ENCODE measurements around the gene ANTXRL.

ANTXRL gene

DNA sequence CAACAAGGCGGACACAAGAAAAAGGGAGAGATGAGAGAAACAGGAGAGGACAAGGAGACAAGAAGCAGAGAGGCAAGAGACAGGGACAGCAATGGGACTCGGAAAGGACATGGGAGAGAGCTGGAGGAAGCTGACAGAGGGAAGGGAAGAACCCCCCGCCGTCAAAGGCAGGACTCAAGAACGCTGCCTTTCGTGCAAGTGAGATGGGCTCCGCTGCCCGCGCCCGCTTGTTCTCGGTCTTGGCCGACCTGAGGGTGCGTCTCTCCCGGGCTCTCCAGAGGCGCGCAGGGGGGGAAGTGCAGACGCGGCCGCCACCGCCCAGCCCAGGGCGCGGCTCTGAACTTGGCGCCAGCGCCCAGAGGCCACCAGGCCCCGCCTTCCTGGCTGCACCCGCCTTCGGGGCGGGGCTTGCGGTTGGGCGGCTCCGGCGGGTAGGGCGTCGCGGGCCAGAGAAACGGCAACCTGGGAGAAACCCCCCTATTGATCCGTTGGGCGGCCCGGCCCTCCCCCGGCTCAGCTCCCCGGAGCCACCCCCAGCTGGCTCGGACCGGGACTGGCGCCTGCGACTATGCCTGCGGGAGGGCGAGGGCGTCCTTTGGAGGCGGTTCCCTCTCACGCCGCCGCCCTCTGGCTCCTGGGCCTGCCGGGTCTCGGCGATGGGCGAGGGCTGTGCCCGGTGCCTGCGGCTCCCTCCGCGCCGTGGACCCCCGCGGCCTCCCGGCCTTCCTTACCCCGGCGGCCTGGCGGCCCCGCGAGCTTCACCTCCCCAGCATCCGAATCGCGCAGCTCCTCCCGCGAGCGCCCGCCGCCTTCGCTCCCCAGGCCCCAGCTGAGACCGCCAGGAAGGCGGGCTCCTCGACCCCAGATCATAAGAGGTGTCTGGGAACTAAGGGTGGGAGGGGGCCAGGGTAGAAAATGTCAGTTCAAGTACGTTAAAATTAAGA lies 2.2 kb upstream of the ANTXRL start:
- peaks cover 5 to 17% of the 10 kb centered on the region in 2 donors for H3K4me1 ChIP-seq (ENCODE audit: control insufficient read depth in 1 of 2, insufficient read depth in 2 of 2, low read length in 2 of 2)
- H3K36me3 ChIP-seq (ENCODE audit: control insufficient read depth in 1 of 2, insufficient read depth in 2 of 2, low read length in 2 of 2) = no peaks in the 10 kb centered on the region
- H3K27me3 ChIP-seq (ENCODE audit: low read depth, low read length) = no peaks in the 10 kb centered on the region
- peak overlapping the region; percentile 66 to 81 for H3K4me3 ChIP-seq (ENCODE audit: low read depth in 1 of 2, low read length in 2 of 2)
- no peaks in the 10 kb centered on the region for H3K9me3 ChIP-seq (ENCODE audit: control insufficient read depth in 1 of 2, low read length in 2 of 2)
- no peak overlapping the region for H3K27ac ChIP-seq (ENCODE audit: low read length)

DNA sequence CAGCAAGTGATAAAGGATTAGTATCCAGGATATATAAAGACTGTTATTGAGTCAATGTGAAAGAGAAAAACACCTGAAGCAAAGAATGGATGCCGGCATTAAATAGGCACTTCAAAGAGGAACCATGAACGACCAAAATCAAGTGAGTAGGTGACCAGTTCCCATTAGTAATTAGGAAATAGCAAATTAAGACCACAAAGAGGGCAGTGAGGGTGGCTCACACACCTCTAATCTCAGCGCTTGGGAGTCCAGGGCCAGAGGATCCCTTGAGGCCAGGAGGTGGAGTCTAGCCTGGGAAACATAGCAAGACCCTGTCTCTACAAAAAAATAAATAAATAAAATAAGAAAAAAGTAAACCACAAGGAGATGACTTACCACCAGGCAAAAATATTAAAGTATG lies 1.5 kb upstream of the ANTXRL start:
- H3K4me3 ChIP-seq (ENCODE audit: low read depth in 1 of 2, low read length in 2 of 2) = peak overlapping the region; percentile 66 to 81
- H3K27ac ChIP-seq (ENCODE audit: low read length) = no peak overlapping the region
- H3K36me3 ChIP-seq (ENCODE audit: control insufficient read depth in 1 of 2, insufficient read depth in 2 of 2, low read length in 2 of 2) = no peaks in the 10 kb centered on the region
- H3K9me3 ChIP-seq (ENCODE audit: control insufficient read depth in 1 of 2, low read length in 2 of 2) = no peaks in the 10 kb centered on the region
- H3K27me3 ChIP-seq (ENCODE audit: low read depth, low read length) = no peaks in the 10 kb centered on the region
- peaks cover 5 to 17% of the 10 kb centered on the region in 2 donors for H3K4me1 ChIP-seq (ENCODE audit: control insufficient read depth in 1 of 2, insufficient read depth in 2 of 2, low read length in 2 of 2)

DNA sequence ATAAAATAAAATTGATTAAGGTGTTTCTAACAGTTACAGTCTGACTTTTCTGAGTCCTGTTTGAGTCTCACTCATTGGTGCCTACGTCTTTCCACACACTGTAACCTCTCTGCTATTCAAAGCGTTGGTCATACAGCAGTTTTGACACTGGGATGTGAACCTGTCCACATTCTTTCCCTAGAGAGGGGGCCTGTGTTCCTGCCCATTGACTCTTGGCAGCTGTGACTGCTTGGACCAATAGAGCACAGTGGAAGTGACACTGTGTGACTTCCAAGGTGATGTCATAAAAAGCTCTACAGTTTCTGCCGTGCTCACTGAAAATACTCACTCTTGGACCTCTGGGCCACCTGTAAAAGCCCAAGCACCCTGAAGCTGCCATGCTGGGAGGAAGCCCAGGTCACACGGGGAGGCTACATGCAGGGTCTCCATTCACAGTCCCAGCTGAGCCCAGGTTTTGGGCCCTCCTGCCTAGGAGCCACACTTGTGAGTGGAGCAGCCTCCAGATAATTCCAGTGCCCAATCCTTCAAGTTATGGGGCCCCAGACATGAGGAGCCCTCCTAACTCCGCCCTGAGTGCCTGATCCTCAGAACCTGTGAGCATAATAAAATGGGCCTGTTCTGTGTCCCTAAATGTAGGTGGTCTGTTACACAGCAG lies 704 bp upstream of the ANTXRL start:
- H3K27me3 ChIP-seq (ENCODE audit: low read depth, low read length) = no peaks in the 10 kb centered on the region
- no peaks in the 10 kb centered on the region for H3K36me3 ChIP-seq (ENCODE audit: control insufficient read depth in 1 of 2, insufficient read depth in 2 of 2, low read length in 2 of 2)
- H3K27ac ChIP-seq (ENCODE audit: low read length) = no peak overlapping the region
- H3K4me1 ChIP-seq (ENCODE audit: control insufficient read depth in 1 of 2, insufficient read depth in 2 of 2, low read length in 2 of 2) = peaks cover 5 to 17% of the 10 kb centered on the region in 2 donors
- H3K4me3 ChIP-seq (ENCODE audit: low read depth in 1 of 2, low read length in 2 of 2) = no peak overlapping the region
- no peaks in the 10 kb centered on the region for H3K9me3 ChIP-seq (ENCODE audit: control insufficient read depth in 1 of 2, low read length in 2 of 2)

DNA sequence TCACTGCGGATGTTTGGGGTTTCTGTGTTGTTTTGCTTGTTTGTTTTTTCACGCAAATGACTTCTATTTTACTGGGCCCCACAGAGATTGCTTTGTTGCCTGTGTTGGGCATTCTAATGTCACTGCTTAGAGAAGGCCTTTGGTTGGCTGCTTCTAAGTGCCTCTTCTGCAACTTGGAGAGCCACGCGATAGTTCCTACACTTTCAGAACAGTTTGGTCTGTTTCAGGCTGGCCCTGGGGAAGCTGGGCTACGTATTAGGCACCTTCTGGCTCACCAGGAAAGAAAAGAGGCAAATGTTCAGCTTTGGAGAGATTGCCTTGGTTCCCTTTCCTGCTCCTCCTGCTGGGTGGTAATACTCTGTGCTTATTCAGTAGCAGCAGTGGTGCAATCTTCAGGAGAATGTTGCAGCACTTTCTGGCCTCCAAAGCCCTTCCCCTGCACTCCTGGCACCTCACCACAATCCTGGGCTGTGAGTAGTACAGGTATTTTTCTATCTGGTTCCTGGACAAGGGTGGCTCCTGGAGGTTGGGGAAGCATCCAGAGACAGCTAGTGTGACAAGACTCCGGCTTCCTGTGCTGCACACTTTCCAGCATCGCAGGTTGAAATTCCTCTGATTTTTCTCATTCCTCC lies 1.2 kb downstream of the ANTXRL start:
- Histone ChIP-seq H3K4me3 (ENCODE audit: low read depth in 1 of 2, low read length in 2 of 2) (no peak overlapping the region), H3K36me3 (ENCODE audit: control insufficient read depth in 1 of 2, insufficient read depth in 2 of 2, low read length in 2 of 2) (no peaks in the 10 kb centered on the region), H3K9me3 (ENCODE audit: control insufficient read depth in 1 of 2, low read length in 2 of 2) (no peaks in the 10 kb centered on the region), H3K27ac (ENCODE audit: low read length) (no peak overlapping the region), H3K4me1 (ENCODE audit: control insufficient read depth in 1 of 2, insufficient read depth in 2 of 2, low read length in 2 of 2) (peaks cover 5 to 14% of the 10 kb centered on the region in 2 donors), H3K27me3 (ENCODE audit: low read depth, low read length) (no peaks in the 10 kb centered on the region)

DNA sequence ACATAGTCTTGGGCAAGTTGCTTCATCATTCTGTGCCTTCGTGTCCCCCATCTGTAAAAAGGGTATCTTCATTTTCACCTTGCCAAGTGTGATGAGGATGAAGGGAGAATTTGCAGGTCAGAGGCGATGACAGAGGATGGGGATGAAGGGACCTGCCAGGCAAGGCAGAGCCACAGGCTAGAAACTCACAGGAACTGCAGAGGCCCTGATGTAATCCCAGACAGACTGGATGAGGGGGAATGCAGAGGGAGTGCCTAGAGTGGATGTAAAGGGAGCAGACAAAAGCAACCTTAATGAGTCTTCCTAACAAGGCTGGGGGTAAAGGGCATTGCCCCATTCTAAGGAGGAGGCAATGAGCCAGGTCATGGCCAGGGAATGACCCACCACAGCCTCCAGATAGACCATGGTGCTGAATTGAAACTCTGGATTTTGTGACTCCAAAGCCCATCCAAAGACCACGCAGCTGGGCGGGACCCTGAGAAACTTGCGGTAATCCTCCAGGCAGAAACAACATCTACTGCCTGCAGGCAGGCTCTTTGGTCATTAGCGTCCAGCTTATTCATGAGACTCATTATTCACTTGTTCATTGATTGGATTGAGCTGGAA lies 1.9 kb downstream of the ANTXRL start:
- Histone ChIP-seq H3K9me3 (ENCODE audit: control insufficient read depth in 1 of 2, low read length in 2 of 2) (no peaks in the 10 kb centered on the region), H3K36me3 (ENCODE audit: control insufficient read depth in 1 of 2, insufficient read depth in 2 of 2, low read length in 2 of 2) (no peaks in the 10 kb centered on the region), H3K4me3 (ENCODE audit: low read depth in 1 of 2, low read length in 2 of 2) (no peak overlapping the region), H3K4me1 (ENCODE audit: control insufficient read depth in 1 of 2, insufficient read depth in 2 of 2, low read length in 2 of 2) (peaks cover 0 to 7% of the 10 kb centered on the region in 2 donors), H3K27ac (ENCODE audit: low read length) (no peak overlapping the region), H3K27me3 (ENCODE audit: low read depth, low read length) (no peaks in the 10 kb centered on the region)

DNA sequence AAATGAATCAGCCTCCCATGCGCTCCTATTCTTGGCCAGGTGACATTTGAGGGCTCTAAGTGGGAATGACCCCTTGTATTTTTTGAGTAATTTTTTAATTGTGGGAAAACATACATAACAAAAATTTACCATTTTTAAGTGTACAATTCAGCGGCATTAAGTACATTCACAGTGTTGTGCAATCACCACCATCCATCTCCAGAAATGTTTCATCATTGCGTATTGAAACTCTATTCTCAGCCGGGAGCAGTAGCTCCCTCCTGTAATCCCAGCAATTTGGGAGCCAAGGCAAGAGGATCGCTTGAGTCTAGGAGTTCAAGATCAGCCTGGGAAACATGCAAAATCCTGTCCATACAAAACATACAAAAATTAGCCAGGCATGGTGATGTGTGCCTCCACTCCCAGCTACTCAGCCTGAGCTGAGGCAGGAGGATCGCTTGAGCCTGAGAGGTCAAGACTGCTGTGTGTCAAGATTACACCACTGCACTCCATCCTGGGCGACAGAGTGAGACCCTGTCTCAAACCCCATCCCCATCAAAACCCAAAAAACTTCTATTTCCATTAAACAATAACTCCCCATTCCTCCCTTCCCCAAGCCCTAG lies 2.5 kb downstream of the ANTXRL start:
- Histone ChIP-seq H3K9me3 (ENCODE audit: control insufficient read depth in 1 of 2, low read length in 2 of 2) (no peaks in the 10 kb centered on the region), H3K36me3 (ENCODE audit: control insufficient read depth in 1 of 2, insufficient read depth in 2 of 2, low read length in 2 of 2) (no peaks in the 10 kb centered on the region)

DNA sequence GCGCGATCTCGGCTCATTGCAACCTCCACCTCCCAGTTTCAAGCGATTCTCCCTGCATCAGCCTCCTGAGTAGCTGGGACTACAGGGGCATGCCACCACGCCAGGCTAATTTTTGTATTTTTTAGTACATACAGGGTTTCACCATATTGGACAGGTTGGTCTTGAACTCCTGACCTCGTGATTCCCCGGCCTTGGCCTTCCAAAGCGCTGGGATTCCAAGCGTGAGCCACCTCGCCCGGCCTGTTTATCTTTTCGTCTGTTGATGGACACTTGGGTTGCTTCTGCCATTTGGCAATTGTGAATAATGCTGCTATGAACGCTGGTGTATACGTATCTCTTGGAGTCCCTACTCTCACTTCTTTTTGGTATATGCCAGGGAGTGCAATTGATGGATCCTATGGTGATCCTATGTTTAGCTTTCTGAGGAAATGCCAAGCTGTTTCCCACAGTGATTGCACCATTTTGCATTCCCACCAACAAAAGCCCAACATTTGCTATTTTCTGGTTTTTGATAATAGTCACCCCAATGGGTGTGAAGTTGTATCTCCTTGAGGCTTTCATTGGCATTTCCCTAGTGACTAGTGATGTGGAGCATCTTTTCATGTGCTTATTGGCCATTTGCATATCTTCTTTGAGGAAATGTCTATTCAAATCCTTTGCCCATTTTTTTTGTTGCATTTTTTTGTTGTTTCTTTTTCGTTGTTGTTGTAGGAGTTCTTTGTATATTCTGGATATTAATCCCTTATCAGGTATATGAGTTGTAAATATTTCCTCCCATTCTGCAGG lies 3.5 kb downstream of the ANTXRL start:
- Histone ChIP-seq H3K4me1 (ENCODE audit: control insufficient read depth in 1 of 2, insufficient read depth in 2 of 2, low read length in 2 of 2) (no peaks in the 10 kb centered on the region), H3K9me3 (ENCODE audit: control insufficient read depth in 1 of 2, low read length in 2 of 2) (no peaks in the 10 kb centered on the region), H3K36me3 (ENCODE audit: control insufficient read depth in 1 of 2, insufficient read depth in 2 of 2, low read length in 2 of 2) (no peaks in the 10 kb centered on the region), H3K27ac (ENCODE audit: low read length) (no peak overlapping the region), H3K4me3 (ENCODE audit: low read depth in 1 of 2, low read length in 2 of 2) (no peak overlapping the region), H3K27me3 (ENCODE audit: low read depth, low read length) (no peaks in the 10 kb centered on the region)

More for the DNA sequence above, 2.5 kb downstream of the ANTXRL start:
- Histone ChIP-seq H3K4me1 (ENCODE audit: control insufficient read depth in 1 of 2, insufficient read depth in 2 of 2, low read length in 2 of 2) (peaks cover 0 to under 1% of the 10 kb centered on the region in 2 donors), H3K4me3 (ENCODE audit: low read depth in 1 of 2, low read length in 2 of 2) (no peak overlapping the region), H3K27me3 (ENCODE audit: low read depth, low read length) (no peaks in the 10 kb centered on the region), H3K27ac (ENCODE audit: low read length) (no peak overlapping the region)

DNA sequence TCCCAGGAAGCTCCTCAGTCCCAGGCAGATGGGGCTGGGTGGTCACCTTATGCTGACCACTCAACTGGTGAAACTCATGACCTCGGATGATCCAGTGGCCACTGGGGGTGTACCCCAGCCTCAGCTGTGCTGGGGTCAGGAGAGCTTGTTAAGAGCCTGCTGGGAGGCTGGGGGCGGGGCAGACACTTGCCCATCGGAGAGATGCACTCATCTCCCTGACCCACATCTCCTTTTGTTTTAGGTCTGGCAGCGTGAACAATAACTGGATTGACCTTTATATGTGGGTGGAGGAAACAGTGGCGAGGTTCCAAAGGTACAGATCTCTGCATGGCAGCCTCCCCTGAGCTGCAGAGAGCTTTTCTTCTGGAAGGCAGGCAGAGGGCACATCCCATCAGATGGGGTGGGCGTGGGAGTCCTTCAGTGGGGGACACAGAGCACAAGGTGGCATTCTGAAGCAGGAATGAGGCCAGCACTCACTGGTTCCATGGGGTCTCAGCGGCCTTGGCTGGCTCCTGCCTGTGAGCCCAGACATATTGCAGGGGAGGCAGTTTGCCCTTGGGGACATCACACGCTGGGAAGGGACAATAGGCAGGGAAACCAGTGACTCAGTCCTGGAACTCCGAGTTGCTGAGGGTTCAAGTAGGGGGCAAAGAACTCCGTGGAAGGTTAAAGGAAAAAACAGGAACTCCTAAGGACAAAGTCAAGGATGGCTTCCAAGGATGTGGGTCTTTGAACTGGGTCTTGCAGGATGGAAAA lies 5.2 kb downstream of the ANTXRL start:
- Histone ChIP-seq H3K9me3 (ENCODE audit: control insufficient read depth in 1 of 2, low read length in 2 of 2) (no peaks in the 10 kb centered on the region), H3K27ac (ENCODE audit: low read length) (no peak overlapping the region), H3K27me3 (ENCODE audit: low read depth, low read length) (no peaks in the 10 kb centered on the region), H3K36me3 (ENCODE audit: control insufficient read depth in 1 of 2, insufficient read depth in 2 of 2, low read length in 2 of 2) (no peaks in the 10 kb centered on the region), H3K4me3 (ENCODE audit: low read depth in 1 of 2, low read length in 2 of 2) (no peak overlapping the region), H3K4me1 (ENCODE audit: control insufficient read depth in 1 of 2, insufficient read depth in 2 of 2, low read length in 2 of 2) (no peaks in the 10 kb centered on the region)

DNA sequence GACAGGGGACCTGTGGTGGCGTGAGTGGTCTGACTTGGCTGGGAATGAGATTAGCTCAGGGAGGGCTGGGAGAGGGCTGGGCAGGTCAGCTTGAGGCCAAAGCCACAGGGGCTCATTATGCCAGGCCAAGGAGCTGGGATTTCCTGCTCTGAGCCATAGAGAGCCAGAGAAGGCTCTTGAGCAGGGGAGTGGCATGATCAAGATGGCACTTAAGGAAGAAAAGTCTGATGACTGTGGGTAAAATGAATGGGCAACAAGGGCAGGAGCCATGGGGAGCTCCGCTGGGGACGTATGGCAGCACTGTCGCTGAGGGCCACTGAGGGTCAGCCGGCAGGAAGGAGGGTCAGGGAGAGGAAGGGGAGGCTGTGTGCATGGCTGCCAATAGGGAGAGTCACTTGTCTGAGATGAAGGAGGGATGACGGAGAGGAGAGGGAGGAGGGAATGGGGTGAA lies 5.8 kb downstream of the ANTXRL start:
- no peak overlapping the region for H3K27ac ChIP-seq (ENCODE audit: low read length)
- H3K27me3 ChIP-seq (ENCODE audit: low read depth, low read length) = no peaks in the 10 kb centered on the region
- H3K9me3 ChIP-seq (ENCODE audit: control insufficient read depth in 1 of 2, low read length in 2 of 2) = no peaks in the 10 kb centered on the region
- no peaks in the 10 kb centered on the region for H3K4me1 ChIP-seq (ENCODE audit: control insufficient read depth in 1 of 2, insufficient read depth in 2 of 2, low read length in 2 of 2)
- H3K4me3 ChIP-seq (ENCODE audit: low read depth in 1 of 2, low read length in 2 of 2) = no peak overlapping the region
- no peaks in the 10 kb centered on the region for H3K36me3 ChIP-seq (ENCODE audit: control insufficient read depth in 1 of 2, insufficient read depth in 2 of 2, low read length in 2 of 2)

DNA sequence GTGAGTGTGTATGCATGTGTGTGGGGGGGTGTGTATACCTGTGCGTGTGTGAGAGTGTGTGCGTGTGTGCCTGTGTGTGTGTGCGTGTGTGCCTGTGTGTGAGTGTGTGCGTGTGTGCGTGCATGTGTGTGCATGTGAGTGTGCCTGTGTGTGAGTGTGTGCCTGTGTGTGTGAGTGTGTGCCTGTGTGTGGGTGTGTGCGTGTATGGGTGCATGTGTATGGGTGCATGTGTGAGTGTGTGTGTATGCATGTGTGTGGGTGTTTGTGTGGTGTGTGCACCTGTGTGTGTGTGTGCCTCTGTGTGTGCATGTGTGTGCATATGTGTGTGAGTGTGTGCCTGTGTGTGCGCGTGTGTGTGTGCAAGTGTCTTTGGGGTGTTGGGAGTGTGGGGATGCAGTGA lies 6.4 kb downstream of the ANTXRL start:
- Histone ChIP-seq H3K9me3 (ENCODE audit: control insufficient read depth in 1 of 2, low read length in 2 of 2) (no peaks in the 10 kb centered on the region), H3K36me3 (ENCODE audit: control insufficient read depth in 1 of 2, insufficient read depth in 2 of 2, low read length in 2 of 2) (no peaks in the 10 kb centered on the region), H3K27ac (ENCODE audit: low read length) (no peak overlapping the region), H3K4me3 (ENCODE audit: low read depth in 1 of 2, low read length in 2 of 2) (no peak overlapping the region), H3K27me3 (ENCODE audit: low read depth, low read length) (no peaks in the 10 kb centered on the region), H3K4me1 (ENCODE audit: control insufficient read depth in 1 of 2, insufficient read depth in 2 of 2, low read length in 2 of 2) (no peaks in the 10 kb centered on the region)
